Measurements from ENCODE around the gene ABHD5.

DNA sequence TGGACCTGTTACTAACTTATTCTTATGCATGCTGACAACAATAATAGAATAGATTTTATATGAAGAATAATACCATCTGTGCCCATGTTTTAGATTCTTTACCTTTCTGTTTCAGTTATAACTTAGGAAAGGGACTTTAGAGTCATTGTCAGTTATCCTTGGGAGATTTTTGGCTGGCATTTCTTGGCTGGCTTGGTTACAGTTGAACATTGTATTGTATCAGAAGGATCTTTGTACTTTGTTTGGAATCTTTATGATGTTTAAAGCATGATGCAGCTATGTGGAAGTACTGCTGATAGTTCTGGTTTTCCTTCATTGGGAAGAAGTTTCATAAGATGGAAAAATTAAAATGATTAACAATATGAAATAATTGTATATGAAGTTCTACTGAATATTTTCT is 19.9 kb downstream of the ABHD5 start:
- TF ChIP-seq, protein P1, sequence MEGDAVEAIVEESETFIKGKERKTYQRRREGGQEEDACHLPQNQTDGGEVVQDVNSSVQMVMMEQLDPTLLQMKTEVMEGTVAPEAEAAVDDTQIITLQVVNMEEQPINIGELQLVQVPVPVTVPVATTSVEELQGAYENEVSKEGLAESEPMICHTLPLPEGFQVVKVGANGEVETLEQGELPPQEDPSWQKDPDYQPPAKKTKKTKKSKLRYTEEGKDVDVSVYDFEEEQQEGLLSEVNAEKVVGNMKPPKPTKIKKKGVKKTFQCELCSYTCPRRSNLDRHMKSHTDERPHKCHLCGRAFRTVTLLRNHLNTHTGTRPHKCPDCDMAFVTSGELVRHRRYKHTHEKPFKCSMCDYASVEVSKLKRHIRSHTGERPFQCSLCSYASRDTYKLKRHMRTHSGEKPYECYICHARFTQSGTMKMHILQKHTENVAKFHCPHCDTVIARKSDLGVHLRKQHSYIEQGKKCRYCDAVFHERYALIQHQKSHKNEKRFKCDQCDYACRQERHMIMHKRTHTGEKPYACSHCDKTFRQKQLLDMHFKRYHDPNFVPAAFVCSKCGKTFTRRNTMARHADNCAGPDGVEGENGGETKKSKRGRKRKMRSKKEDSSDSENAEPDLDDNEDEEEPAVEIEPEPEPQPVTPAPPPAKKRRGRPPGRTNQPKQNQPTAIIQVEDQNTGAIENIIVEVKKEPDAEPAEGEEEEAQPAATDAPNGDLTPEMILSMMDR (conservative IDR thresholded peaks at IDR 0.05; ENCODE audit: low read depth, low read length) = no peak
- no peak for TF ChIP-seq EZH2 (IDR thresholded peaks at IDR 0.05; ENCODE audit: borderline replicate concordance, low read depth, low read length, poor library complexity, severe bottlenecking)
